ENCODE results near the gene DNAJA2.
"Not testable (repeated sequence)": the region's sequence is repeated elsewhere in the genome, so short reads cannot be mapped to it uniquely, and the experiment has no call there.

The DNAJA2 gene

DNA sequence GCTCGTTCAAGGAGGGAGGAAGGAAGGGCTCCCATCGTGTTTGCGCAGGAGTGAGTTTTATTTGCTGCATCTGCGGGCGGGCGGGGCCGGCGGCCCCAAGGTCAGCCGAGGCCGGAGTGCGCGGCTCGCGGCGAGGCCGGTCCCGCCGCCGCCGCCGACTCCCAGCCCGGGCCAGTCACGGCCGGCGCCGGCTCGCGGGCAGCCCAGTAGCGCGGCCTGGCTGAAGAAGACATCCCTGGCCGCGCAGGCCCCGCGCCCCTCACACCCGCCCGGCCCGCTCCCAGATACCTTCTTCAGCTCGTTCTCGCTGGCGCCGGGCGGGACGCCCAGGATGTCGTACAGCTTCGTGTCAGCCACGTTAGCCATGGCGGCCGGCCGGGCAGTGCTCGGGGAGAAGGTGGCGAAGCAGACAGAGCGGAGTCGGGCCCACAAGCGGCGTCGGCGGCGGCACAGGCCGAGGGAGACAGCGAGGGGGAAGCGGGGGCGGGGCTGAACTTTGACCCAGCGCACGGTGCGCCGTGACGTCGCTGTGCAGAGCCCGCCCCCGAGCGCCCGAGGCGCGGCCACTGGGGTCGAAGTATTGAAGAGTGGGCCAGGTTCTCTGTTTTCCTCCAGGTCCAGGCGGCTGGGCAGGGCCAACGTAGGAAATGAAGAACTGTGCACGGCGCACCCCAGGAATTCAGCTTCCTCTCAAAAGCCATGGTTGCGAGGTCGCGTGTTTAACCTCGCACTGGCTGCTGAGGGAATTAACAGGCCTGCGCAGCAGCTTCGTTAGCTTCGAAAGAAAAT, at the start of gene DNAJA2:
TSS of gene DNAJA2 (minus strand) at position 468 of the 789 bp plus-strand sequence. CDS start at position 366, 102 bp downstream.
- DNase-seq = peak; percentile 89

DNA sequence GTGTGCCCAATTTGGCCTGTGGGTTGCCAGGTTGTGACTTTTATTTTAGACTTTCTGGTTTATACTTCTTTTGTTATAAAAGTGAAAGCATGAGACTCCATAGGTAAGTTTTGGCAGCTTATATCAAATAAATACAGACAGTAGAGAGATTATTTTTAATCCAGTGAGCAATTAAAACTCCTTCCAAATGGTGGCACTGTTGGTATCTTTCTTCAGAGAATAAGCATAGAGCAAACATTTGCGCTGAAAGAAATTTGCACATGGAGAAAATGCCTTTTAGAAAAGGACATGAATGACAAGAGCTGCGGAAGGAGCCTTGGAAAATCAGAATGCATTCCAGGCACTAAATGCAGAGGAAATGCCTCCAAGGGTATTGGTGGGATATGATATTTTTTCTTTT, 46.1 kb upstream of the DNAJA2 start:
- peak; percentile 22 for DNase-seq

DNA sequence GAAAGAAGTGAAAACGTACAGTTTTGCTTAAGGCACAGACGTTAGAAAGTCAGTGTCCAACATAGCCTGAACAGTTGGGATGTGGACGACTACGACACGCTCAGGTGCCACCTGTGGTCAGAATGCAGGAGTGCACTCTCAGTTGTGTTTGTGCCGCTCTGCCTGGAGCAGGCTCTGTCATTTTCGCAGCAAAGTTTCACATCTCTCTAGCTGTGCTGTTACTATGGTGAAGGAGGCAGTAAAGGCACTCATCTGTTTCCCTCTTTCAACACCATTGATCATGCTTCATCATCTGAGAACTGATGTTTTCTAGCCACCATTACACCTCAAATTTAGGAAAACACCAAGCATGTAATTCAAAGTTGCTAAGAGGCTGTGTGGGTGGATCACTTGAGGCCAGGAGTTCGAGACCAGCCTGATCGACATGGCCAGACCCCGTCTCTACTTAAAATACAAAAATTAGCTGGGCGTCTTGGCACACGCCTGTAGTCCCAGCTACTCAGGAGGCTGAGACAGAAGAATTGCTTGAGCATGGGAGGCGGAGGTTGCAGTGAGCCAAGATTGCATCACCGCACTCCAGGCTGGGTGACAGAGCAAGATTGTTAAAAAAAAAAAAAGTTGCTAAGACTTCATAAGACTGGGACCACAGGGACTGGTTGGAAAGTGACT, 44.9 kb upstream of the DNAJA2 start:
- DNase-seq = peak; percentile 74

DNA sequence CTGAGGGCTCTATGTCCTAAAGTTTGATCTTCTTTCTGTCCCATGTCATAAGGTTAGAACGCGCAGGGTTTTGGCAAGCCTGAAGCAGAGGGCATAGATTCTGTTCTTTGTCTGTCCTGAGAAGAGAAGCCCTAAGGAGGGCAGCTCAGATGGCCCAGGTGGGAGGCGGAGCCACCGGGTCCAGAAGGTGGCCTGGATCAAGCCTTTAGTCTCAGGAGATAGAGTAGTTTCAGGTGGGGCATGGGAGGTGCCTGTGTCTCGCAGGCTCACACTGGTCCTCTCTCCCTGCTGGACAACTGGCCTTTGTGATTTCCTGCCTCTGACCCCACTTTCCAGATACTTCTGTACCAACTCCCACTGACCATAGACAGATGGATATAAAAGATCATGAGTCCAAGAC, 44.2 kb upstream of the DNAJA2 start:
- no peak for DNase-seq

DNA sequence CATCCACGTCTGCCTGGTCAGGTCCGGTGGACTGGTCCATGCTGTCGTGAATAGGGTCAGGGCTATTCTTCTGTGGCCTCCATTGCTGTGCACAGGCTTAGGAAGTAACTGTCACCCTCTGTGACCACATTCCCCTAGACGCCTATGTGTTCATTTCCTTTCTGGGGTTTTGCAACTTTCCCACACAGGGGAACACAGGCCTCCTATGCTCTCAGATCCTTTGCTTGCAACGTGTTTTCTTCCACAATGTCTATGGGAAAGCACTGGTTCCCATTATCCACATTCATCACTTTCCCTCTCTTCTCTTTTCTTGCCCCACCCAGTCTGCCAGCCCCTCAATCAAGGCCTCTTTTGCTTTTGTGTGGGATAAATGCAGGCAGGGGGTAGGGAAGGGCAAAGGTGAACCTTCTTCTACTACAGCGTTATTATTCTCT, 43.2 kb upstream of the DNAJA2 start:
- no peak for DNase-seq

DNA sequence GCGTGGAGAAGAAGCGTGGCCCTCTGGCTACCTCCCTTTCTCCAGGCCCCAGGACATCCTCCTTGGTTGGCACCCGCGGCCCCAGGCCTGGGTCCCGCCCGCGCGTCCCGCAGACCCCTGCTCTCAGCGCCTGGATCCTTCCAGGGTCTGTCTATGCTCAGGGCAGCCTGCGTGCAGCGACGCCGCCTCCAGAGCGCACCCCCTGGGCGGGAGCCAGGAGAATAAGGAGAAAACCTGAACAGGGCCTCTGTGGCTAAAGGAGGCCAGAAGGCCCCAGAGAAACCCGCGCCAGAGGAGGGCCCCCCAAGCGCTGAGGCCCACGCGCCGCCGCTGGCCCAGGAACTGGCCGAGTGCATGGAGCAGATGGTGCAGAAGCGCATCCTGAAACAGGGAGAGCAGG, 40.4 kb upstream of the DNAJA2 start:
- no peak for DNase-seq

DNA sequence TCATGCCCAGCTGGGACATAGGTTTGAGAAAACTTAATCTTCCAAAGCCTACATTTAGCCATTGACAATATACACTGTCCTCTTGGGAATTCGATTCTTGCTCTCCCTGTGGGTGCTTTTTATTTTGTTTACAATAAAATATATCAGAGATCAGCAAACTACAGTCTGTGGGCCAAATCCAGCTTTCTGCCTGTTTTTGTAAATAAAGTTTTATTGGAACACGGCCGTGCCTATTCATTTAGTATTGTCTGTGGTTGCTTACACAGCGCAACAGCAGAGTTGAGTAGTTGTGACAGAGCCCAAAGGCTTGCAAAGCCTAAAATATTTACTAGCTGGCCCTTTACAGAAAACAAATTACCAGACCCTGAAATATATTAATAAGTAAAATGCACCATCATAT, 39.7 kb upstream of the DNAJA2 start:
- DNase-seq = no peak

DNA sequence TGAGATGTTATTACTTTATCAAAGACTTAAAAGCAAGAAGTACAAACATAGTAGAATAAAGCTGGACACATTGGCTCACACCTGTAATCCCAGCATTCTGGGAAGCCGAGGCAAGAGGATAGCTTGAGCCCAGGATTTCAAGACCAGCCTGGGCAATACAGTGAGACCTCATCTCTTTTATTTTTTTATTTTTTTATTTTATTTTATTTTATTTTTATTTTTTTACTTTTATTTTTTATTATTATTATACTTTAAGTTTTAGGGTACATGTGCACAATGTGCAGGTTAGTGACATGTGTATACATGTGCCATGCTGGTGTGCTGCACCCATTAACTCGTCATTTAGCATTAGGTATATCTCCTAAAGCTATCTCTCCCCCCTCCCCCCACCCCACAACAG, 37.3 kb upstream of the DNAJA2 start:
- DNase-seq = not testable (repeated sequence)

DNA sequence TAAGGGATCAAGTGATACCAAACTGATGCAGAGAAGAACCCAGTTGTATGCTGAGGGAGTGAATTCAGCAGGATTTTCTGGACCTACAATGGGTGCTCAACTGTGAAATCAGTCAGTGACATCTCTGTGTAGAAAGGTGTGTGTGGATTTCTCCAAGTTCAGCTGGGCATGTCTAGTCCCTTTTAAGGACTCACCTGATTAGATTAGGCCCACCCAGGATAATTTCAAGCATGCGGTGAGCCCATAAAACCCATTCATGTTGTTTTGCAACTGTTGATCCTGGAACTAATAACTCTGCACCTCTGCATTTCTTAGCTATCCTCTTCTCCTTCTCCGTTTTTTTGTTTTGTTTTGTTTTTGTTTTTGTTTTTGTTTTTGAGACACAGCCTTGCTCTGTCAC, 35.1 kb upstream of the DNAJA2 start:
- no peak for DNase-seq

DNA sequence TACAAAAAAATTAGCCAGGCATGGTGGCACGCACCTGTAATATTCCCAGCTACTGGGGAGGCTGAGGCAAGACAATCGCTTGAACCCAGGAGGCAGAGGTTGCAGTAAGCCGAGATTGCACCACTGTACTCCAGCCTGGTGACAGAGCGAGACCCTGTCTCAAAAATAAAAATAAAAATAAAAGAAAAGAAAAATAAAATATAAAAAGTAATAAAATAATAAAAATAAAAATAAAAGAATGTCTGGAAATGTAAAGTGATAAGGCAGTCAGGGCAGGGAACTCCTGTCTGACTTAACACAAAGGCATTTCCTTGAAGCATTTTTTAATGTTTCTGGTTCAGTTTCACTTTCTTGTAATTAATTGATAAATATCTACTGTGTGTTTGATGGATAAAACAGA, 34.7 kb upstream of the DNAJA2 start:
- no peak for DNase-seq

DNA sequence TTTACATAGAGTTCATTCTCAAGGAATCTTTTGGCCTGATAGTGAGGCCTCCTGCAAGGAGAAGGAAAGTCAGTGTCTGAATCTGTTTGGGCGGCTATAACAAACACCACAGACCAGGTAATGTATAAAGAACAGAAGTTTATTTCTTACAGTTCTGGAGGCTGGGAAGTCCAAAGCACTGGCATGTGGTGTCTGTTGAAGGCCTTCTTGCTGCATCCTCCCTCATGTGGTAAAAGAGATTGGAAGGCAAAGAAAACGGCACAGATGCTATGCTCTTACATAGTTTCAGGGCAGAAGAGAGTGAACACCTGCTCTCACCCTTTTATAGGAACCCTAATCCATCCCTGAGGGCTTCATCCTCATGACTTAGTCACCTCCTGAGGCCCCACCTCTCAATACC, 31.2 kb upstream of the DNAJA2 start:
- peak; percentile 34 for DNase-seq

DNA sequence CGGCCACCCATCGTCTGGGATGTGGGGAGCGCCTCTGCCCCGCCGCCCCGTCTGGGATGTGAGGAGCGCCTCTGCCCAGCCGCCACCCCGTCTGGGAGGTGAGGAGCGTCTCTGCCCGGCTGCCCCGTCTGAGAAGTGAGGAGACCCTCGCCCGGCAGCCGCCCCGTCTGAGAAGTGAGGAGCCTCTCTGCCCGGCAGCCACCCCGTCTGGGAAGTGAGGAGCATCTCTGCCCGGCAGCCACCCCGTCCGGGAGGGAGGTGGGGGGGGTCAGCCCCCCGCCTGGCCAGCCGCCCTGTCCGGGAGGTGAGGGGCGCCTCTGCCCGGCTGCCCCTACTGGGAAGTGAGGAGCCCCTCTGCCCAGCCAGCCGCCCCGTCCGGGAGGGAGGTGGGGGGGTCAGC, 26.6 kb upstream of the DNAJA2 start:
- DNase-seq = not testable (repeated sequence)

DNA sequence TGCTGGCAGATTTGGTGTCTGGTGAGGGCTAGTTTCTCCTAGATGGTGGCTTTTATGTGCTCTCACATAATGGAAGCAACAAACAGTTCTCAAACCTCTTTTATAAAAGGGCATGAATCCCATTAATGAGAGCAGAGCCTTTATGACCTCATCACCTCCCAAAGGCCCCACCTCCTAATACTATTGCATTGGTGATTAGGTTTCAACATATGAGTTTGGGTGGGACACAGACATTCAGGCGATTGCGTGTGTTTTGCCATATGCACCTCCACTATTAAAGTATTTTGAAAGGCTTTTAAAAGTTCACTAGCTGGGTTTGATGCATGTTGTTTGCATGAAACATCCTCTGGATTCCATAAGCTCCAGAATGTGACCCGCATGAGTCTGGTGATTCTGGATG, 24.4 kb upstream of the DNAJA2 start:
- DNase-seq = peak; percentile 65

DNA sequence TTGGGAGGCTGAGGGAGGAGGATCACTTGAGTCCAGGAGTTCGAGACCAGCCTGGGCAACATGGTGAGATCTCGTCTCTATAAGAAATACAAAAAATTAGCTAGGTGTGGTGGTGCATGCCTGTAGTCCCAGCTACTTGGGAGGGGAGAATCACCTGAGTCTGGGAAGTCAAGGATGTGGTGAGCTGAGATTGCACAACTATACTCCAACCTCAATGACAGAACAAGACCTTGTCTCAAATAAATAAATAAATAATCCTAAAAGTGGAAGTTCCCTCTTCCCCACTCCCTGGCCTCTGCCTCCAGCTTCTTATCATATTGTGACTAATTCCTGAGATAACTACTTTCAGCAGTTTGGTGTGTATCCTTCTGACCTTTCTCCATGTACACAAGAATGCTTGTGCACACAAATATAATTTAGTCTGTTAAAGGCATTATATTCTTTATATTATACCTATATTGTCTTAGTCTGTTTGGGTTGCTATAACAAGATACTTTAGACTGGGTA, 23.5 kb upstream of the DNAJA2 start:
- no peak for DNase-seq

DNA sequence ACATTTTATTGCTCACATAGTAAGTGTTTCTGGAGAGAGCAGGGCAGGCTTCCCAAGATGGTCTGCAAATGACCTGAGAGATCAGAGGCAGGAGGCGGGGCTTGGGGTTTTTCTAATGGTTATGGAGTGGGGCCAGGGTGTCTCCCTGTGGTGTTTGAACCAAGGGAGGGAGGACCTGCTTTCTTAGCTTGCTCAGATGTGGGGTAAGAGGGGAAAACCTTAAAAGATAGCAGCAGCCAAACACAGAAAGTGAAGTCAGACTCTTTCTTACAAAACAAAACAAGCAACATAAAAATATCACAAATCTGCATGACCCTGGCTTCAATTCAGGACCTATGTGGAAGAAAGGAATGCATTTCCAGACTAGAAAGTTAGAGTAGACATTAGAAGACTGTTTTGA, 22.9 kb upstream of the DNAJA2 start:
- peak; percentile 14 for DNase-seq

DNA sequence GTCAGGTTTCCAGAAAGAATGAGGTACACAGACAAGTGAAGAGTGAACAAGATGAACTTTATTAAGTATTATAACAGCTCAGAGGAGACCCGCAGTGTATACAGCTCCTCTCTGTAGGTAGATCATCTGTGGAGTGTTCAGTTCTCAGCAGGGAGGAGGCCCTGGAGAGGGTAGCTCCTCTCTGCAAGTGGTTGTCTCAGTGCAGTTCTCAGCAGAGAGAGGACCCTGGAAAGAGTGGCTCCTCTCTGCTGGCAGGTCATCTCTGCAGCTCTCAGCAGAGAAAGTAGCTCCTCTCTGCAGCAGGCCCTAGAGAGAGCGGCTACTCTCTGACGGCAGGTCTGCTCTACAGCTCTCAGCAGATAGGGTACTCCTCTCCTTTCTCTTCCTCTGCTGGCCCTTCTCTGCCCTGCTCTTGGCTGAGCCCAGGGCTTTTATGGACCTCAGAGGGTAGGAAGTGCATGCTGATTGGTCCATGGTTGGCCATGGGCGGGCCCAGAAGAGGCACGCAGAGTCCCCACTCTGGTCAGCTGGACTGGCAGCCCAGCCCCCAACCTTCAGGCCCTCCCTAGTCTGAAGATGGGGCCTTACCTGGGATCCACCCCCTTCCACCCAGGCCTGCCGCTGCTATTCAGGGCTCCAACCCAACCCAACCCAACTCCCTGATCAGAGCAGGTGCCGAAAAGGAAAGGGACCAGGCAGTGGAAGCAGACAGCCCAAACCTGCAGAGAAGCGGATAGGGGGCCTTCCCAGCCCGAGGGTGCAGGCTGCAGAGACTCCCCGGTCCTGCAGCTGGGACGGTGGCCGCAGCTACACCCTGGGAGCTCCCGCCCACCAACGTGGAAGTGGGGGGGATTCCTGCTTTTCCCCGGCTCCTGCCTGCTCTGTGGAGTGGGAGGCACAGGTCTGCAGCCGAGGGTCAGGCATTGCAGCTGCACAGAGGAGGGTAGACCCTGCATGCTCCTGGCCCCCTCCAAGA, 18.5 kb upstream of the DNAJA2 start:
- no peak for DNase-seq

DNA sequence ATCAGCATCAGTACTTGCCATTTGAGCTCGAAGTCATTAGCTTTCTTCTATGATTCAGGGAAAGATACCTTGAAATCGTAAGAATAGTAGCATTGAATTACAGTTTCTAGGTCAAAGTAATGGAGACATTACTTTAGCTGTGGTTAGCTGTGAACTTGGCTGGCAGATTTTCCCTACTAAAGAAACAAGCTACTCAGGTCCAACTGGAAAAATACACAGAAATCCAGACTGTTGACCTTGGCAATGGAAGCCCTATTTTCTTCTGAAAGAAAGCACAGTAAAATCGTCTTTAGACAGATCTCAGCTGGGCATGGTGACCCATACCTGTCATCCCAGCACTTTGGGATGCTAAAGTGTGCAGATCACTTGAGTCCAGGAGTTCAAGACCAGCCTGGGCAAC, 13.4 kb upstream of the DNAJA2 start:
- no peak for DNase-seq

DNA sequence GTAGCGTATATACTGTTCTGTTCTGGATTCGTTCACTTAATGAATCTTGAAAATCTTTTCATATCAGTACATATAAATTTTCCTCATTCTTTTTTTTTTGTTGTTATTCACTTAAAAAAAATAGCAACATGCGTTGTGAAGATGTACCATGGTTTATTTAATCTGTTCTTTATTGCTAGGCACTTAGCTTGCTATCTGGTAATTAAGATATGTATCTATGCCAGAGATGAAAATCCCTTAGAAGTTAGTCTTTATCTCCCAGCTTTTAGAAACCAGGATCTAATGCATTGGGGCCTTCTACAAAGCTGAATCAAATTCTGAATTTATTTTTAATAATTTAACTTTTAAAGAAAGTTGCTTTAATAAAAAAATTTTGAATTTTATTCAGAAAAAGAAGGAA, 13.0 kb upstream of the DNAJA2 start:
- no peak for DNase-seq

DNA sequence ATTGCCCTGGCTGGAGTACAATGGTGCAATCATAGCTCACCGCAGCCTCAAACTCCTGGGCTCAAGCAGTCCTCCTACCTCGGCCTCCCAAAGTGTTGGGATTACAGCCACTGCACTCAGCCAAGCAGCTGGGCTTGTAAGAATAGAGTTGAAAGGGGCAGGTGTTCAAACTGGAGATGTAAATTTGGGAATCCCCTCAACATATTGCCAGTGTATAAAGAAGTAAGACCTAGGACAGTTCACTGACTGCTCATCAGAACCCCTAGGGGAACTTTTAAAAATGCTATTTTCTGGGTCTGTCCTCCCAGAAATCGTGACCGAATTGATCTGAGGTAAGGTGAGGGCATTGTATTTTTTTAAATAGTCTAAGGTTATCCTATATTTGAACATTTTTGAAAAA, 8.9 kb upstream of the DNAJA2 start:
- DNase-seq = no peak

DNA sequence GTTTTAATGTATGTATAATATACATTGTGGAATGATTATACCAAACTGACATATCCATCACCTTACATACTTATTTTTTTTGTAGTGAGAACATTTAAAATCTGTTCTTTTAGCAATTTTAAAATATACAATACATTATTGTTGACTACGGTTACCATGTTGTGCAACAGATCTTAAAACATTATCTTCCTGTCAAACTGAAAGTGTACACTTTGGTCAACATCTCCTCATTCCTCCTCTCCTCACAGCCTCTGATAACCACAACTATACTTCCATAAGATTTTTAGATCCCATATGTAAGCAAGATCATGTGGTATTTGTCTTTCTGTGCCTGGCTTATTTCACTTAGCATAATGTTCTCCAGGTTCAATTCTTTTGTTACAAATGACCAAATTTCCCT, 7.5 kb upstream of the DNAJA2 start:
- no peak for DNase-seq

DNA sequence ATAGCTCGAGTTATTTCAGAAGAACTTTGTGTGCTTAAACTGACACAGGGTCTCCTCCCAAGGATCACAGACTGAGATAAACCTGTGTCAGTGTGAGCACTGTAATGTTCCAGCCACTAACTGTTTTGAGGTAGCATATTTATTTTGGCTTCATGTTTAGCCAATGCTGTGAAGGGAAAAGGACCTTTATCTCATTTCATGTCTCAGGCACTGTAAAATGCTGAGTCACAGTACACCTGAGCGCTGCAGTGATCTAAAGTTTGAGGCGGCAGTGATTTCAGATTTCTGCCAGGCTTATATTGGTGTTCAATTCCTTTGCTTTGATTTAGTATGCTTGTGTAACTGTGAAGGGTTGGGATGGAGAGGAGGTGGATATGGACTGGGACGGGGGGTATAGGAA, 3.1 kb upstream of the DNAJA2 start:
- DNase-seq = no peak

DNA sequence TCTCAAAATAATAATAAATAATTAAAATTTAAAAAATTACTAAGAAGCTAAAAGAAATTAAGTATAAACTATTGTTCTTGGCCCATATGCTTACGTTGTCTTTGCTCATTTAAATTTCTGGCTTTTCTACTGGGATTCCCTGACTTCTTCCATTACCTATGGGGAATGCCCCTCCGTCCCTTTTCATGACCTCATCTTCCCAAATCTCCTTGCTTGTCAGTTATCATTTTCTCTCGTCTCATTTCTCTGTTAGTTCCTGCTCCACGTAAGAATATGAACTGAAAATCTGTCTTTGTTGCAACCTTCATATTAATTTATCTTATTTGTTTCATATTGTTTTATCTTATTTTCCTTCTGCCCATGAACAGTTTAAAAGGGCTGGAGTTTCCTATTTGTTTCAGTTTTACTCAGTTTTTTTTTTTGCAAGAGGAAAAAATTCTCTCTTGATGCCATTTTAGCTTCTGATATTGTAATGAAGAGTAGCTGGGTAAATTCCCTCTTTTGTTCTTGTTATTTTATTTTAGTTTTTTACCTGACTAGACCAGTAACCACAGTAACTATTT, 2.5 kb upstream of the DNAJA2 start:
- no peak for DNase-seq

DNA sequence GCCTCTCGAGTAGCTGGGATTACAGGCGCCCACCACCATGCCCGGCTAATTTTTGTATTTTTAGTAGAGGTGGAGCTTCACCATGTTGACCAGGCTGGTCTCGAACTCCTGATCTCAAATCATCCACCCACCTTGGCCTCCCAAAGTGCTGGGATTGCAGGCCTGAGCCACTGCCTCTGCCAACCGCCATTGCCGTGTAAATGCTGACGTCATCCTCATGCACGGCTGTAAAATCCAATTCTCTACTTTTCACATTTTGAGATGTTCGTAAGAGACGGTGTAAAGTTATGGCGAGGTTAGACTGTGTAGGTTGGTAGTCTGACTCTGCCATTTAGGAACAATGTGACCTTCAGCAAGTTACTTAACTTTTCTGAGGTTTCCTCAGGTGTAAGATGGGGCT, 1.7 kb upstream of the DNAJA2 start:
- DNase-seq = no peak
